Mucosa of descending colon (tissue), 3 donors: Measurements from ENCODE around the gene CFAP68. TPM values are rescaled to one million over a fixed set of nuclear protein-coding genes. Genes with fewer than 3 reads are reported as not detected.

Experiments used
- ATAC-seq: fragments of 200-7000 bp; cut with Tn5 transposase; one replicate; pipeline ENCODE4 v1.9.1; 2020; ENCODE audit warnings: mild to moderate bottlenecking, moderate library complexity
- DNase-seq, 3 donors: peaks; one replicate each; pipeline ENCODE4 v3.0.0-alpha.2; 2020
- H3K36me3 ChIP-seq: fragments of 200-600 bp; one replicate; pipeline ENCODE4 v1.8.0; 2021; ENCODE audit warnings: low read depth, mild to moderate bottlenecking
- H3K4me1 ChIP-seq: fragments of 200-600 bp; one replicate; pipeline ENCODE4 v1.8.0; 2021; ENCODE audit warnings: low read depth, mild to moderate bottlenecking
- H3K4me3 ChIP-seq: fragments of 200-600 bp; one replicate; pipeline ENCODE4 v1.8.0; 2021; ENCODE audit warnings: mild to moderate bottlenecking
- H3K9me3 ChIP-seq: fragments of 200-600 bp; one replicate; pipeline ENCODE4 v1.8.0; 2021; ENCODE audit warnings: mild to moderate bottlenecking
- CTCF ChIP-seq: fragments of 200-600 bp; IDR thresholded peaks from one replicate; pipeline ENCODE4 v1.8.0; 2022; ENCODE audit warnings: antibody characterized with exemption, mild to moderate bottlenecking
- intact Hi-C, 2 donors: fragments of 100-400 bp; cut with DNase I in 1 of 2; cut with micrococcal nuclease in 1 of 2; formaldehyde crosslinking; loops; one replicate each; pipeline versions ENCODE4 v1.11.0 to v1.11.1; 2022; cut with DNase I, micrococcal nuclease
- total RNA-seq, 3 donors: library from RNA; stranded (reverse); fragmentation: NEBNext Ultra II Directional in 2 of 3; extraction: Animal tissue kit (Norgen Biotek cat#: 25700) in 2 of 3; gene quantifications; one replicate each; pipeline versions ENCODE4 v1.2.1 to v1.2.4, GENCODE V29; 2021 to 2023
- donor health status: DM: no; HTN: no; CAD: no; lungs with moderate emphysema.
- donor health status: DM: no; HTN: no; CAD: no.
- donor health status: DM: no; HTN: yes; CAD: no.

The CFAP68 gene
- total RNA-seq, 3 donors from 2014 or later, result 12.2 to 26.4 (median 19.1) TPM

GRCh38 chr11:111851067-111851466 lies 28.3 kb upstream of the CFAP68 start:
- intact Hi-C loops, result no loop called here
- TF ChIP-seq CTCF, result no peak
- ATAC-seq, result no peak
- DNase-seq, result no peak
- Histone ChIP-seq H3K36me3 (no peaks in the 10 kb centered on the region), H3K4me3 (no peak overlapping the region), H3K4me1 (no peaks in the 10 kb centered on the region), H3K9me3 (no peaks in the 10 kb centered on the region)

- DNase-seq (no peak), ATAC-seq (no peak)
- TF ChIP-seq CTCF, result no peak
- H3K9me3 ChIP-seq, result no peaks in the 10 kb centered on the region
- no peak overlapping the region for H3K4me3 ChIP-seq
- H3K36me3 ChIP-seq, result no peaks in the 10 kb centered on the region
- H3K4me1 ChIP-seq, result no peaks in the 10 kb centered on the region
- intact Hi-C loops, result no loop called here
Observed at GRCh38 chr11:111851636-111852035, 27.7 kb upstream of the CFAP68 start.

- intact Hi-C loops, result no loop called here
- no peaks in the 10 kb centered on the region for H3K36me3 ChIP-seq
- no peak for DNase-seq
- H3K4me1 ChIP-seq, result no peaks in the 10 kb centered on the region
- no peak for TF ChIP-seq CTCF
- no peaks in the 10 kb centered on the region for H3K9me3 ChIP-seq
- H3K4me3 ChIP-seq, result no peak overlapping the region
- ATAC-seq, result no peak
Observed at GRCh38 chr11:111852103-111852502, 27.2 kb upstream of the CFAP68 start.

GRCh38 chr11:111855506-111855905 lies 23.8 kb upstream of the CFAP68 start:
- intact Hi-C loops, result no loop called here
- DNase-seq, result no peak
- no peaks in the 10 kb centered on the region for H3K4me1 ChIP-seq
- H3K9me3 ChIP-seq, result no peaks in the 10 kb centered on the region
- no peak for ATAC-seq
- TF ChIP-seq CTCF, result no peak
- H3K36me3 ChIP-seq, result no peaks in the 10 kb centered on the region
- H3K4me3 ChIP-seq, result no peak overlapping the region

- H3K9me3 ChIP-seq, result no peaks in the 10 kb centered on the region
- no peaks in the 10 kb centered on the region for H3K4me1 ChIP-seq
- intact Hi-C loops, result no loop called here
- DNase-seq (no peak), ATAC-seq (peak; percentile 43)
- no peak overlapping the region for H3K4me3 ChIP-seq
- TF ChIP-seq CTCF, result no peak
- no peaks in the 10 kb centered on the region for H3K36me3 ChIP-seq
Observed at GRCh38 chr11:111860257-111860656, 19.1 kb upstream of the CFAP68 start.

GRCh38 chr11:111870113-111870512 lies 9.2 kb upstream of the CFAP68 start:
- DNase-seq (no peak), ATAC-seq (no peak)
- Histone ChIP-seq H3K9me3 (no peaks in the 10 kb centered on the region), H3K4me3 (no peak overlapping the region), H3K4me1 (peaks cover 11% of the 10 kb centered on the region), H3K36me3 (no peaks in the 10 kb centered on the region)
- intact Hi-C loops, result no loop called here
- TF ChIP-seq CTCF, result no peak
